Measurements from ENCODE around the gene ITPR1. TPM values are rescaled to one million over a fixed set of nuclear protein-coding genes. Genes with fewer than 3 reads are reported as not detected.

Gene ITPR1
- total and polyA plus RNA-seq, 4 donors = 3.7 to 39.4 (median 8.2) TPM

DNA sequence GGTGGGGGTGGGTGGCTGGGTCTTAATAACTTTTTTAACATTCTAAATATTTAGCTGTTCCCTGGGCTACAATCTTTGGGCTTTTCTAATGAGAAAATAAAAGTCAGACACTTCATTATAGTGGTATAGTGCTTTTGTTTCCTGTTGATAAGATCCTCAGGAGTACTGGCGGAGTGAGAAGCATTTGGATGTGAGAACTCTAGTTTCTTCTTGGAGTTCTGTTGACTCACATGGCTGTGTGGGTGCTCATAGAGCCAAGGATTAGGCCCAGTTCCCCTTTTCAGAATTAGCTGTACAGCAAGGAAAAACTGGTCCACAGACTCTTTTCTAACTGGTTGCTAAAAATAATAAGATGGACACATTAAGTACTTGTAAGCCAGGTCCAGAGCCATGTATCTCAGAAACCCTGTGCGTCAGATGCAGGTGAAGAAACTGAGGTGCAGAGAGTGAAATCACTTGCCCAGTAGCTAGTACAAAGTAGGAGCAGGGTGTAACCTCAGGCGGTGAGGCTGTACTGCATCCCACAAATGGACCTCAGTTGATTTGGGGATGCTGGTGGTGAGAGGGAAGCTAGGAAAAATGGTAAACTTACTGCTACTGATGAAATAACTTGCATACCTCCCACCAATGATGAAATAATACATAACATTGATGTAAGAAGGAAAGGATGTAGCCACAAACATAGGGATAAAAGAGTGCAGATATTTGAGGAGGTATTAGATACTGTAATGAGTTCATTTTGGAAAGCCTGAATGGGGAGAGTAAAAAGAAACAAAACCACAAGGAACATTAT, 2.3 kb downstream of the ITPR1 start:
- Histone ChIP-seq H3K9ac (ENCODE audit: low read depth in 1 of 2, low read length in 2 of 2) (no peak overlapping the region), H3K9me3 (ENCODE audit: control insufficient read depth in 4 of 4, low read length in 3 of 4) (no peaks in the 10 kb centered on the region), H3K4me1 (ENCODE audit: control insufficient read depth in 4 of 4, insufficient read depth in 4 of 4, low read length in 3 of 4) (peaks cover 0 to 20% (median 13%) of the 10 kb centered on the region in 4 donors), H3K36me3 (ENCODE audit: control insufficient read depth in 4 of 4, insufficient read depth in 3 of 4, low read depth in 1 of 4, low read length in 3 of 4) (peaks cover 0 to 1% (median 0%) of the 10 kb centered on the region in 4 donors), H3K27me3 (ENCODE audit: control insufficient read depth in 4 of 4, insufficient read depth in 4 of 4, low read length in 3 of 4) (no peaks in the 10 kb centered on the region), H3K27ac (ENCODE audit: low read depth in 1 of 2, low read length in 2 of 2) (no peak overlapping the region), H3K4me3 (ENCODE audit: low read depth in 1 of 3, low read length in 3 of 3) (no peak overlapping the region)
- no peak for DNase-seq (ENCODE audit: low spot score)
- WGBS = 85% methylated on average over 3 of the region's 3 CpGs
- no peak for TF ChIP-seq YY1 (IDR thresholded peaks at IDR 0.05)
- TF ChIP-seq FOXA1 (IDR thresholded peaks at IDR 0.05) = no peak
- no peak for TF ChIP-seq JUND (IDR thresholded peaks at IDR 0.05)
- no peak for TF ChIP-seq EGR1 (IDR thresholded peaks at IDR 0.05; ENCODE audit: low read depth in 2 of 2)
- TF ChIP-seq NR2F2 (IDR thresholded peaks at IDR 0.05) = no peak

GRCh38 chr3:4496087-4496452, 2.9 kb downstream of the ITPR1 start:
- Histone ChIP-seq H3K27ac (ENCODE audit: low read depth in 1 of 2, low read length in 2 of 2) (no peak overlapping the region), H3K36me3 (ENCODE audit: control insufficient read depth in 4 of 4, insufficient read depth in 3 of 4, low read depth in 1 of 4, low read length in 3 of 4) (peaks cover 0 to 1% (median 0%) of the 10 kb centered on the region in 4 donors), H3K4me1 (ENCODE audit: control insufficient read depth in 4 of 4, insufficient read depth in 4 of 4, low read length in 3 of 4) (peaks cover 0 to 20% (median 13%) of the 10 kb centered on the region in 4 donors), H3K9ac (ENCODE audit: low read depth in 1 of 2, low read length in 2 of 2) (no peak overlapping the region), H3K9me3 (ENCODE audit: control insufficient read depth in 4 of 4, low read length in 3 of 4) (no peaks in the 10 kb centered on the region), H3K27me3 (ENCODE audit: control insufficient read depth in 4 of 4, insufficient read depth in 4 of 4, low read length in 3 of 4) (no peaks in the 10 kb centered on the region), H3K4me3 (ENCODE audit: low read depth in 1 of 3, low read length in 3 of 3) (no peak overlapping the region)
- no peak for DNase-seq (ENCODE audit: low spot score)
- 62% methylated on average over 3 of the region's 3 CpGs for WGBS
- TF ChIP-seq, protein P1, sequence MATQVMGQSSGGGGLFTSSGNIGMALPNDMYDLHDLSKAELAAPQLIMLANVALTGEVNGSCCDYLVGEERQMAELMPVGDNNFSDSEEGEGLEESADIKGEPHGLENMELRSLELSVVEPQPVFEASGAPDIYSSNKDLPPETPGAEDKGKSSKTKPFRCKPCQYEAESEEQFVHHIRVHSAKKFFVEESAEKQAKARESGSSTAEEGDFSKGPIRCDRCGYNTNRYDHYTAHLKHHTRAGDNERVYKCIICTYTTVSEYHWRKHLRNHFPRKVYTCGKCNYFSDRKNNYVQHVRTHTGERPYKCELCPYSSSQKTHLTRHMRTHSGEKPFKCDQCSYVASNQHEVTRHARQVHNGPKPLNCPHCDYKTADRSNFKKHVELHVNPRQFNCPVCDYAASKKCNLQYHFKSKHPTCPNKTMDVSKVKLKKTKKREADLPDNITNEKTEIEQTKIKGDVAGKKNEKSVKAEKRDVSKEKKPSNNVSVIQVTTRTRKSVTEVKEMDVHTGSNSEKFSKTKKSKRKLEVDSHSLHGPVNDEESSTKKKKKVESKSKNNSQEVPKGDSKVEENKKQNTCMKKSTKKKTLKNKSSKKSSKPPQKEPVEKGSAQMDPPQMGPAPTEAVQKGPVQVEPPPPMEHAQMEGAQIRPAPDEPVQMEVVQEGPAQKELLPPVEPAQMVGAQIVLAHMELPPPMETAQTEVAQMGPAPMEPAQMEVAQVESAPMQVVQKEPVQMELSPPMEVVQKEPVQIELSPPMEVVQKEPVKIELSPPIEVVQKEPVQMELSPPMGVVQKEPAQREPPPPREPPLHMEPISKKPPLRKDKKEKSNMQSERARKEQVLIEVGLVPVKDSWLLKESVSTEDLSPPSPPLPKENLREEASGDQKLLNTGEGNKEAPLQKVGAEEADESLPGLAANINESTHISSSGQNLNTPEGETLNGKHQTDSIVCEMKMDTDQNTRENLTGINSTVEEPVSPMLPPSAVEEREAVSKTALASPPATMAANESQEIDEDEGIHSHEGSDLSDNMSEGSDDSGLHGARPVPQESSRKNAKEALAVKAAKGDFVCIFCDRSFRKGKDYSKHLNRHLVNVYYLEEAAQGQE (IDR thresholded peaks at IDR 0.05) = no peak
- no peak for TF ChIP-seq FOXA1 (IDR thresholded peaks at IDR 0.05)
- no peak for TF ChIP-seq CTCF (IDR thresholded peaks at IDR 0.05; ENCODE audit: low read depth, low read length, missing input control)
- no peak for TF ChIP-seq ATF3 (IDR thresholded peaks at IDR 0.05)
- no peak for TF ChIP-seq TAF1 (conservative IDR thresholded peaks at IDR 0.05)
- TF ChIP-seq RXRA (IDR thresholded peaks at IDR 0.05) = no peak
- TF ChIP-seq EGR1 (IDR thresholded peaks at IDR 0.05; ENCODE audit: low read depth in 2 of 2) = no peak
- TF ChIP-seq, protein P2, sequence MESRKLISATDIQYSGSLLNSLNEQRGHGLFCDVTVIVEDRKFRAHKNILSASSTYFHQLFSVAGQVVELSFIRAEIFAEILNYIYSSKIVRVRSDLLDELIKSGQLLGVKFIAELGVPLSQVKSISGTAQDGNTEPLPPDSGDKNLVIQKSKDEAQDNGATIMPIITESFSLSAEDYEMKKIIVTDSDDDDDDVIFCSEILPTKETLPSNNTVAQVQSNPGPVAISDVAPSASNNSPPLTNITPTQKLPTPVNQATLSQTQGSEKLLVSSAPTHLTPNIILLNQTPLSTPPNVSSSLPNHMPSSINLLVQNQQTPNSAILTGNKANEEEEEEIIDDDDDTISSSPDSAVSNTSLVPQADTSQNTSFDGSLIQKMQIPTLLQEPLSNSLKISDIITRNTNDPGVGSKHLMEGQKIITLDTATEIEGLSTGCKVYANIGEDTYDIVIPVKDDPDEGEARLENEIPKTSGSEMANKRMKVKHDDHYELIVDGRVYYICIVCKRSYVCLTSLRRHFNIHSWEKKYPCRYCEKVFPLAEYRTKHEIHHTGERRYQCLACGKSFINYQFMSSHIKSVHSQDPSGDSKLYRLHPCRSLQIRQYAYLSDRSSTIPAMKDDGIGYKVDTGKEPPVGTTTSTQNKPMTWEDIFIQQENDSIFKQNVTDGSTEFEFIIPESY (IDR thresholded peaks at IDR 0.05) = no peak
- TF ChIP-seq YY1 (IDR thresholded peaks at IDR 0.05) = no peak
- TF ChIP-seq SP1 (IDR thresholded peaks at IDR 0.05) = no peak
- TF ChIP-seq RAD21 (IDR thresholded peaks at IDR 0.05) = no peak
- no peak for TF ChIP-seq MAX (IDR thresholded peaks at IDR 0.05)
- no peak for TF ChIP-seq NR2F2 (IDR thresholded peaks at IDR 0.05)
- TF ChIP-seq HNF4A (conservative IDR thresholded peaks at IDR 0.05) = no peak
- TF ChIP-seq GABPA (IDR thresholded peaks at IDR 0.05 in 1 of 2, conservative IDR thresholded peaks at IDR 0.05 in 1 of 2) = no peak
- TF ChIP-seq HNF4G (IDR thresholded peaks at IDR 0.05) = no peak
- no peak for TF ChIP-seq FOXA2 (IDR thresholded peaks at IDR 0.05)
- TF ChIP-seq JUND (IDR thresholded peaks at IDR 0.05) = no peak
